GM19397 (cell line): ENCODE measurements around the gene NID2.

ENCODE experiments used
- ATAC-seq: cut with Tn5 transposase; IDR thresholded peaks from one replicate; pipeline ENCODE4 v1.9.1; 2021; ENCODE audit warnings: mild to moderate bottlenecking, moderate library complexity; ENCODE audit not compliant: unreplicated experiment

NID2 gene

GRCh38 chr14:51967521-51967920 lies 101.3 kb downstream of the NID2 start:
- no peak for ATAC-seq

GRCh38 chr14:51963286-51963685 lies 105.6 kb downstream of the NID2 start:
- no peak for ATAC-seq

- no peak for ATAC-seq
These were observed 106.1 kb downstream of the NID2 start for GRCh38 chr14:51962711-51963110.

- ATAC-seq, result no peak
These were observed 108.0 kb downstream of the NID2 start for GRCh38 chr14:51960866-51961265.

- no peak for ATAC-seq
These were observed 108.9 kb downstream of the NID2 start for GRCh38 chr14:51959928-51960327.

- no peak for ATAC-seq
These were observed 110.9 kb downstream of the NID2 start for GRCh38 chr14:51957950-51958349.
